GM13977 (cell line): ENCODE data around the gene NAP1L4.

Experiments used
- DNase-seq: peaks from one replicate; pipeline ENCODE4 v3.0.0; 2012; ENCODE audit warnings: low spot score
- in situ Hi-C: fragments of 300-500 bp; cut with MboI; formaldehyde crosslinking; loops from one replicate; pipeline ENCODE4 v1.12.0; 2022; ENCODE audit warnings: low sequenced_read_pairs, low pct_unique_long_range_greater_than_20kb, mixed read lengths, inconsistent platforms; ENCODE audit not compliant: unreplicated experiment
- TF ChIP-seq, protein P1 (sequence below): IDR thresholded peaks from 2 replicates; pipeline ENCODE4 v1.5.1; 2012; ENCODE audit warnings: mild to moderate bottlenecking, control low read depth; ENCODE audit not compliant: insufficient read depth; ENCODE audit errors: extremely low read depth, missing control alignments

The NAP1L4 gene

DNA sequence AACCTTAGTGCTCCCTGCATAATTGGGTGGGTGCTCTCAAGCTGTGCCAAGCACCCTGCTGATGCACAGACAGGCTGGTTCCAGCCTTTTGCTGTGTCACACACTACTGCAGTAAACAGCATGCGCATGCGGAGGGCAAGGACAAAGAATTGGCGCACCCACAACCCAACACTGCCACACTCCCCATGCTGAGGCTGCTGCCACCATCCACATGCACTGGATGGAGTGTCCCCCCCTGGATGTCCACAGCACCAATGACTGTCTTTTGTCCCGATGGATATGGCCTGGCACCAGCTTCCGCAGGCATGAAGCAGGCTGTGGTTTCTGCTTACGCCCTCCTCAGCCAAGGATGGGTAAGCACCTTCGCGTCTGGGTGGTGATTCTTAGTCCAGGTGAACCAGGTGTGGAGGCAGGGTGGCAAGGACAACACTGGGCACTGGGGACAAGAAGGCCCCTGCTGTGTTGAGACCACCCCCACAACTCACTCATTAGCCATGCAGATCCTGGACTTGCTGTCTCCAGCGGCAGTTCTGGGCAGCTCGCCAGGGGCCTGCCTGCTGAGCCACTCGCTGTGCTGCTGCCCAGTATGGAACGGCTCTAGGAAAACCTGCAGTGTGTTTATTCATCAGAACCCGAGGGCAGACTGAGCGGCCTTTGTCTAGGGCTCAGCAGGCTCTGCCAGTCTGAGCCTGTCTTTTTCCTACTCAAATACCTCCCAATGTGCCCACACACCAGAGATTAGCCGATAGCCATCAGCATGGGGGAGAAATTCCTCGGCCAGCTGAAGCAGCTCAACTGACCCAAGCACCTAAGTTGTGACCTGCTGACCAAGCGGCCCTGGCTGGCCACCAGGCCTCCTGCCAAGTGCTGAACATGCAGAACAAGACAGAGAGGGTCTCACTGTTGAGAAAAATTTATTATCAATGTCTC lies 8.2 kb upstream of the NAP1L4 start:
- in situ Hi-C loops: no loop called here
- TF ChIP-seq, protein P1, sequence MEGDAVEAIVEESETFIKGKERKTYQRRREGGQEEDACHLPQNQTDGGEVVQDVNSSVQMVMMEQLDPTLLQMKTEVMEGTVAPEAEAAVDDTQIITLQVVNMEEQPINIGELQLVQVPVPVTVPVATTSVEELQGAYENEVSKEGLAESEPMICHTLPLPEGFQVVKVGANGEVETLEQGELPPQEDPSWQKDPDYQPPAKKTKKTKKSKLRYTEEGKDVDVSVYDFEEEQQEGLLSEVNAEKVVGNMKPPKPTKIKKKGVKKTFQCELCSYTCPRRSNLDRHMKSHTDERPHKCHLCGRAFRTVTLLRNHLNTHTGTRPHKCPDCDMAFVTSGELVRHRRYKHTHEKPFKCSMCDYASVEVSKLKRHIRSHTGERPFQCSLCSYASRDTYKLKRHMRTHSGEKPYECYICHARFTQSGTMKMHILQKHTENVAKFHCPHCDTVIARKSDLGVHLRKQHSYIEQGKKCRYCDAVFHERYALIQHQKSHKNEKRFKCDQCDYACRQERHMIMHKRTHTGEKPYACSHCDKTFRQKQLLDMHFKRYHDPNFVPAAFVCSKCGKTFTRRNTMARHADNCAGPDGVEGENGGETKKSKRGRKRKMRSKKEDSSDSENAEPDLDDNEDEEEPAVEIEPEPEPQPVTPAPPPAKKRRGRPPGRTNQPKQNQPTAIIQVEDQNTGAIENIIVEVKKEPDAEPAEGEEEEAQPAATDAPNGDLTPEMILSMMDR: no peak
- DNase-seq: no peak

DNA sequence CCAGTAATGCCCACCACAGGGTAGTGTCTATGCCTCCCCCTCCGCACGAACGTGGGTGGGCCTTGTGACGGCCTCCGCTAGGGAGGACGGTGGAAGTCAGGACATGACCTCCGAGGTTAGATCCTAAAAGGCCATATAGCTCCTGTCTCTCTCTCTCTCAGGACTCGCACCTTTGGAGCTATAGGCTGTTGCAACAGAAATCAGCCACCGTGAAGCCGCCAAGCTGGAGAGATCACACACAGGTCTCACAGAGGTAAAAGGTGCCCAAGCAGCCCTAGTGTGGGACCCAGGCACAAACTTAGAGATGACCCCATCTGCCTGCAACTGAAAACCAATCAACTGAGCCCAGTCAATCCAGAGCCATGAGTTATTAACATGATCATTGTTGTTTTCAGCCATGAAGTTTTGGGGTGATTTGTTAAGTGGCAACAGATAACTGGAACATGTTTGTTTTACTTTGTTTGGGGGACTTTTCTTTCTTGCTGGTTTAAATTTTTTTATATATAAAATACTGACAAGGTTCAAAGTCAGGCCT lies 7.4 kb upstream of the NAP1L4 start:
- TF ChIP-seq, protein P1: no peak
- no peak for DNase-seq
- in situ Hi-C loops: no loop called here

DNA sequence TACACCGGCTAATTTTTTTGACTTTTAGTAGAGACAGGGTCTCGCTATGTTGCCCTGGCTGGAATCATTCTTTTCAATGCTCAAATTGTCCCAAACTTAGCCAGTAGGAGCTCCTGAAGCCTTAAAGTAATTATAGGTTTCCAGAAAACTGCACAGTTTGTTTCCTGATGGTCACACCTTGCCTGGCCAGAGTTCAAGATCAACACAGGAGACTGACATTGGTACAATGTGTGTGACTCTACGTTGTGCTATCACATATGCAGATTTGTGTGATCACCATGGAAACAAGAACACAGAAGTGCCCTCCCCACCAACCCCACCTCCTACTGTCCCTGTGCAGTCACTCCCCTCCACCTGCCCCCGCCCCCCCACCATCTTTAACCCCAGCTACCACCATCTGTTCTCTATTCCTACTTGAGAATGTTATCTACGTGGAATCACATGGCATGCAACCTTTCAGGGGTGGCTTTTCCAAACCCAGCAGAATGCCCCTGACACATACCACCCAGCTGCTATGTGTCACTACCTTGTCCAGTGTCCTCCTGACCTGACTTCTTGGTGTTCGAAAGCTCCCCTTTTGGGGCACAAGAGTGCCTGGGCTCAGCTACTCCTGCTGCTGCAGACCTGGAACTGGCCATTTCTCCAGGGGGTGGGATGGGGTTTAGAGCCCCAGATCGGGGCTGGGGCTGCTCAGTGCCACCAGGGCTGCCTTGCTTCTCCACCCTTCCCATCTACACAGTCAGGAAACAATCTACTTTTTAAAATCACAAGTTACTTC lies 6.1 kb upstream of the NAP1L4 start:
- DNase-seq: no peak
- TF ChIP-seq, protein P1: no peak
- in situ Hi-C loops: no loop called here

DNA sequence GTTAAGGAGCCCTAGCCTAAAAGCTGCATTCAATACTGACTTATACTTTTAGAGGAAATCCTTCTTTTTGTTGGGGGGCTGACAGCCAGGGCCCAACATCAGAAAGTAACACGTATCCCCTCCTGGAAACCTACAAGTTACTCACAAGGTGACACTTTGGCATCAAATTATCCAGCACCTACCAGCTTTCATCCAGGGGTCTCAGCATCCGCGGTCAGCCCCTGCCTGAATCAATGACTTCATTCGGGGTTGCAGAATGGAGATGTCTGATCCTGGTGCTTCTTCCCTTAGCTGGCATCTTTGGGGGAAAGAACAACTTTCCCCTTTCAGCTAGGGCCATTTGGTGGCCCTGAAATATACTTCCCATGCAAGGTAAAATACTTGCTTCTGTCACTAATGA lies 5.3 kb upstream of the NAP1L4 start:
- in situ Hi-C loops: no loop called here
- TF ChIP-seq, protein P1: no peak
- DNase-seq: no peak

DNA sequence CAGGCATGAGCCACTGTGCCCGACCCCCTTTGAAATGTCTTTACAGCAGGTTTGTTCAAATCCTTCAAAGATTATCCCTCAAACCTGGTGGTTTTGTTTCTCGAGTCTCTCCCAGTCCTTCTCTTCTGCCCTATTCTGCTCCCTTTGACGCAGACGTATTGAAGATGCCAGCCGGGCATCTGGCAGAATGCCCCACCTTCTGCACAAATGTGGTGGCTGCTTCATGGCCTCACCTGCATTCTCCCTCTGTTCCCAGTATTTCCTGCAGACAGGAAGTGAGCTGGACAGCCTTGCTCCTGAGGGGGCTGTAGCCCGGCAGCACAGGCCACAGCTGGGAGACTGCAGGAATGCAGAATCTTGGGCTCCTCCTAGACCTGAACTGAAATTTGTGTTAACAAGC lies 4.8 kb upstream of the NAP1L4 start:
- no peak for DNase-seq
- in situ Hi-C loops: no loop called here
- TF ChIP-seq, protein P1: no peak

DNA sequence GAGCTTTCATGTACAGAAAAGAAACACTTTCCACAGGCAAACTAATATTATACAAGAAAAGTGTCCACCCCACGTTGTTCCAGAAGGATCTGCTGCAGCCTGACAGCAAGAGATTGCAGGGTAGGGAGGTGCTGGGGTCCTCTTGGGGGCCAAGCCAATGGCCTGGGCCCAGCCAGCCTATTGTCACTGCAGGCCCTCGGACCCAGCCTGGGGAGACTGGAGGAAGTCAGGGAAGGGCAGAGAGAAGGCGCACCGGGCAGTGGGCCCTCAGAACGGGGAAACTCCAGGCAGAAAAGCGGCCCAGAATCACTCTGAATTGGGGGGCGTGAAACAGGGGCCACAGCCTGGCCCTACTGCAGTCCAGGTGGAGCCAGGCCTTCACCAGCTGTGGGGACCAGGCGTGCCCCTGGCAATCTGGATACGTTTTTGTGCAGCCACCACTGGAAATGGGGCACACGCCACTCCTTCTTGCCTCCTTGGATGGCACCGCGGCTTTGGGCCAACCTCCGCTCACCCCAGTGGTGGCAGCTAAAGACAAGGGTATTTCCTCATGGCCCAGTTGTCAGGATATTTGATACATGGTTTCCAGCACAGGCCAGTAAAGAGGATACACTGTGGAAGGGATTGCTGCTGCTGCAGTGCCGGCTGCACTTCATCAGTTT lies 3.9 kb upstream of the NAP1L4 start:
- in situ Hi-C loops: no loop called here
- no peak for DNase-seq
- TF ChIP-seq, protein P1: no peak
